A673 (cell line): ENCODE data around the gene SLC25A38.

Experiments
- CTCF ChIP-seq: fragments of 300-800, 200-600 bp; sonication (generic); conservative IDR thresholded peaks from 2 replicates; pipeline ENCODE4 v1.5.1; 2017; ENCODE audit warnings: low read depth, mild to moderate bottlenecking, antibody characterized with exemption, low read length, moderate library complexity, mixed read lengths
- EZH2 ChIP-seq: fragments of 200-600 bp; sonication (generic); IDR thresholded peaks from 2 replicates; pipeline ENCODE4 v1.6.1; 2017; ENCODE audit warnings: borderline replicate concordance, low read depth, mild to moderate bottlenecking, mixed read lengths, antibody characterized with exemption, low read length; ENCODE audit not compliant: poor library complexity, severe bottlenecking

- TF ChIP-seq CTCF = no peak
- TF ChIP-seq EZH2 = no peak
Observed at GRCh38 chr3:39343760-39344159, 39.4 kb upstream of the SLC25A38 start.
